ENCODE measurements around the gene MYO16. TPM values are rescaled to one million over a fixed set of nuclear protein-coding genes. Genes with fewer than 3 reads are reported as not detected.
"Not testable (repeated sequence)": the region's sequence is repeated elsewhere in the genome, so short reads cannot be mapped to it uniquely, and the experiment has no call there.

Gene MYO16
- total RNA-seq, 1 experiment from 2014 or later, result 0.36 TPM

GRCh38 chr13:108760541-108760940, 131.1 kb downstream of the MYO16 start:
- Histone ChIP-seq H3K4me3 (no peak overlapping the region), H3K36me3 (no peaks in the 10 kb centered on the region), H3K9me3 (no peaks in the 10 kb centered on the region; the same call in 1 of the 2 replicates), H3K27me3 (no peaks in the 10 kb centered on the region)
- DNase-seq, result no peak

GRCh38 chr13:108768035-108768434, 138.6 kb downstream of the MYO16 start:
- Histone ChIP-seq H3K9me3 (no peaks in the 10 kb centered on the region), H3K27me3 (no peaks in the 10 kb centered on the region), H3K36me3 (no peaks in the 10 kb centered on the region), H3K4me3 (no peak overlapping the region)
- no peak for DNase-seq

- no peaks in the 10 kb centered on the region for H3K36me3 ChIP-seq
- H3K9me3 ChIP-seq, result no peaks in the 10 kb centered on the region
- DNase-seq, result no peak
- no peaks in the 10 kb centered on the region for H3K27me3 ChIP-seq
- no peak overlapping the region for H3K4me3 ChIP-seq
These were observed 140.0 kb downstream of the MYO16 start for GRCh38 chr13:108769213-108770070.

- Histone ChIP-seq H3K36me3 (no peaks in the 10 kb centered on the region), H3K27me3 (no peaks in the 10 kb centered on the region), H3K4me3 (no peak overlapping the region), H3K9me3 (no peaks in the 10 kb centered on the region; the same call in 1 of the 2 replicates)
- no peak for DNase-seq
These were observed 146.2 kb downstream of the MYO16 start for GRCh38 chr13:108775597-108775996.

GRCh38 chr13:108776650-108777049, 147.2 kb downstream of the MYO16 start:
- H3K9me3 ChIP-seq, result no peaks in the 10 kb centered on the region; the same call in 1 of the 2 replicates
- no peak overlapping the region for H3K4me3 ChIP-seq
- no peaks in the 10 kb centered on the region for H3K36me3 ChIP-seq
- H3K27me3 ChIP-seq, result no peaks in the 10 kb centered on the region
- DNase-seq, result no peak

- H3K27me3 ChIP-seq, result no peaks in the 10 kb centered on the region
- no peaks in the 10 kb centered on the region for H3K36me3 ChIP-seq
- DNase-seq, result peak; percentile 82
- no peak overlapping the region for H3K4me3 ChIP-seq
- H3K9me3 ChIP-seq, result no peaks in the 10 kb centered on the region; the same call in 1 of the 2 replicates
These were observed 148.3 kb downstream of the MYO16 start for GRCh38 chr13:108777421-108778420.

- no peaks in the 10 kb centered on the region for H3K36me3 ChIP-seq
- DNase-seq, result no peak
- no peaks in the 10 kb centered on the region for H3K27me3 ChIP-seq
- no peak overlapping the region for H3K4me3 ChIP-seq
- no peaks in the 10 kb centered on the region; the same call in 1 of the 2 replicates for H3K9me3 ChIP-seq
These were observed 149.9 kb downstream of the MYO16 start for GRCh38 chr13:108779308-108779707.

- Histone ChIP-seq H3K27me3 (no peaks in the 10 kb centered on the region), H3K9me3 (no peaks in the 10 kb centered on the region; the same call in 1 of the 2 replicates), H3K36me3 (no peaks in the 10 kb centered on the region), H3K4me3 (no peak overlapping the region)
- no peak for DNase-seq
These were observed 151.3 kb downstream of the MYO16 start for GRCh38 chr13:108780706-108781105.

GRCh38 chr13:108781312-108781711, 151.9 kb downstream of the MYO16 start:
- Histone ChIP-seq H3K27me3 (no peaks in the 10 kb centered on the region), H3K9me3 (no peaks in the 10 kb centered on the region; the same call in 1 of the 2 replicates), H3K4me3 (no peak overlapping the region), H3K36me3 (no peaks in the 10 kb centered on the region)
- no peak for DNase-seq

GRCh38 chr13:108782480-108782879, 153.1 kb downstream of the MYO16 start:
- not testable (repeated sequence) for H3K9me3 ChIP-seq, H3K4me3 ChIP-seq, H3K36me3 ChIP-seq, DNase-seq, H3K27me3 ChIP-seq

- Histone ChIP-seq H3K9me3 (no peaks in the 10 kb centered on the region), H3K36me3 (no peaks in the 10 kb centered on the region), H3K4me3 (no peak overlapping the region), H3K27me3 (no peaks in the 10 kb centered on the region)
- no peak for DNase-seq
These were observed 156.4 kb downstream of the MYO16 start for GRCh38 chr13:108785844-108786243.

- no peak for DNase-seq
- Histone ChIP-seq H3K27me3 (no peaks in the 10 kb centered on the region), H3K4me3 (no peak overlapping the region), H3K9me3 (no peaks in the 10 kb centered on the region), H3K36me3 (no peaks in the 10 kb centered on the region)
These were observed 157.2 kb downstream of the MYO16 start for GRCh38 chr13:108786456-108787200.

GRCh38 chr13:108787700-108788414, 158.4 kb downstream of the MYO16 start:
- no peaks in the 10 kb centered on the region for H3K27me3 ChIP-seq
- H3K36me3 ChIP-seq, result no peaks in the 10 kb centered on the region
- no peak overlapping the region for H3K4me3 ChIP-seq
- DNase-seq, result no peak
- no peaks in the 10 kb centered on the region for H3K9me3 ChIP-seq

- no peaks in the 10 kb centered on the region for H3K27me3 ChIP-seq
- H3K9me3 ChIP-seq, result no peaks in the 10 kb centered on the region
- H3K36me3 ChIP-seq, result no peaks in the 10 kb centered on the region
- DNase-seq, result no peak
- H3K4me3 ChIP-seq, result no peak overlapping the region
These were observed 160.1 kb downstream of the MYO16 start for GRCh38 chr13:108789476-108789875.

GRCh38 chr13:108795841-108796240, 166.4 kb downstream of the MYO16 start:
- Histone ChIP-seq H3K4me3 (no peak overlapping the region), H3K9me3 (no peaks in the 10 kb centered on the region), H3K36me3 (no peaks in the 10 kb centered on the region), H3K27me3 (no peaks in the 10 kb centered on the region)
- DNase-seq, result no peak

- Histone ChIP-seq H3K4me3 (no peak overlapping the region), H3K27me3 (no peaks in the 10 kb centered on the region), H3K9me3 (no peaks in the 10 kb centered on the region), H3K36me3 (no peaks in the 10 kb centered on the region)
- DNase-seq, result no peak
These were observed 167.9 kb downstream of the MYO16 start for GRCh38 chr13:108797354-108797753.
